PC-3 (cell line): ENCODE measurements around the gene PRDM11. TPM values are rescaled to one million over a fixed set of nuclear protein-coding genes. Genes with fewer than 3 reads are reported as not detected.

Experiments used
- ATAC-seq: fragments of 200-7000 bp; cut with Tn5 transposase; 2 replicates; pipeline ENCODE4 v1.9.1; 2020; ENCODE audit warnings: mild to moderate bottlenecking, moderate library complexity
- BruUV-seq: library from RNA; stranded (reverse); fragments of 400-500 nt; replicated peaks from 2 replicates; lab custom pipeline; 2021; lab: Mats Ljungman, UMichigan
- CTCF ChIA-PET: fragments of 300-600 bp; sonication (Branson Sonifier 250); formaldehyde crosslinking; loops from one replicate; lab custom pipeline; 2022; ENCODE audit warnings: antibody characterized with exemption; lab: Charles Lee
- POLR2A ChIA-PET: fragments of 300-600 bp; sonication (Branson Sonifier 250); formaldehyde crosslinking; loops from one replicate; lab custom pipeline; 2022; ENCODE audit warnings: antibody characterized with exemption; ENCODE audit not compliant: unreplicated experiment; lab: Charles Lee
- DNase-seq: peaks from one replicate; pipeline ENCODE4 v3.0.0-alpha.2; 2015
- H2AFZ ChIP-seq: fragments of 300-600 bp; sonication (generic); 2 replicates; pipeline ENCODE4 v1.6.0; 2016; ENCODE audit warnings: antibody characterized with exemption, low read length
- H3F3A ChIP-seq: fragments of 300-600 bp; sonication (generic); one replicate; pipeline ENCODE4 v1.6.0; 2017; ENCODE audit warnings: antibody characterized with exemption, low read length, control low read depth, mild to moderate bottlenecking; ENCODE audit not compliant: unreplicated experiment
- H3K27ac ChIP-seq: fragments of 300-600 bp; sonication (generic); 2 replicates; pipeline ENCODE4 v1.5.1; 2016; ENCODE audit warnings: mild to moderate bottlenecking, low read length
- H3K27me3 ChIP-seq: fragments of 300-600 bp; sonication (generic); 2 replicates; pipeline ENCODE4 v1.6.1; 2016; ENCODE audit warnings: low read length, mixed read lengths
- H3K36me3 ChIP-seq: fragments of 300-600 bp; sonication (generic); 2 replicates; pipeline ENCODE4 v1.6.1; 2016; ENCODE audit warnings: low read depth, mixed run types, low read length, mixed read lengths
- H3K4me1 ChIP-seq: fragments of 300-600 bp; sonication (generic); 2 replicates; pipeline ENCODE4 v1.5.1; 2016; ENCODE audit warnings: low read length; ENCODE audit not compliant: insufficient read depth
- H3K4me2 ChIP-seq: fragments of 300-600 bp; sonication (generic); 2 replicates; pipeline ENCODE4 v1.6.0; 2016; ENCODE audit warnings: low read length
- H3K4me3 ChIP-seq: fragments of 300-600 bp; sonication (generic); 2 replicates; pipeline ENCODE4 v1.5.1; 2016; ENCODE audit warnings: mild to moderate bottlenecking, low read length, mixed read lengths
- H3K79me2 ChIP-seq: fragments of 300-600 bp; sonication (generic); 2 replicates; pipeline ENCODE4 v1.6.1; 2017; ENCODE audit warnings: low read length, mixed read lengths
- H3K9ac ChIP-seq: fragments of 300-600 bp; sonication (generic); 2 replicates; pipeline ENCODE4 v1.6.0; 2016; ENCODE audit warnings: mild to moderate bottlenecking, low read length
- H3K9me2 ChIP-seq: fragments of 300-600 bp; sonication (generic); replicated peaks from 2 replicates; pipeline ENCODE4 v1.6.1; 2016; ENCODE audit warnings: mixed run types, low read length, mixed read lengths
- H3K9me3 ChIP-seq: fragments of 300-600 bp; sonication (generic); 2 replicates; pipeline ENCODE4 v1.6.1; 2016; ENCODE audit warnings: low read length, mixed read lengths
- H4K20me1 ChIP-seq: fragments of 300-600 bp; sonication (generic); 2 replicates; pipeline ENCODE4 v1.6.1; 2016; ENCODE audit warnings: low read length, mixed read lengths
- EZH2 ChIP-seq: fragments of 300-600 bp; sonication (generic); IDR thresholded peaks from one replicate; pipeline ENCODE4 v1.6.1; 2017; ENCODE audit warnings: antibody characterized with exemption, mild to moderate bottlenecking, low read length; ENCODE audit not compliant: unreplicated experiment
- EZH2phosphoT487 ChIP-seq: fragments of 300-600 bp; sonication (generic); IDR thresholded peaks from 2 replicates; pipeline ENCODE4 v1.6.1; 2018; ENCODE audit warnings: mild to moderate bottlenecking, antibody characterized with exemption, low read length, borderline replicate concordance
- intact Hi-C: fragments of 100-400 bp; cut with micrococcal nuclease; formaldehyde crosslinking; loops from 2 replicates; pipeline ENCODE4 v1.9.0; 2023
- total RNA-seq: library from RNA; depleted of rRNA; stranded (reverse); fragments of >200 nt; gene quantifications from 2 replicates; pipeline ENCODE4 v1.2.3, GENCODE V29; 2014
- TF ChIP-seq, protein P1 (sequence below): fragments of 300-600 bp; sonication (generic); conservative IDR thresholded peaks from 2 replicates; pipeline ENCODE4 v1.5.1; 2017; ENCODE audit warnings: antibody characterized with exemption, low read depth, mild to moderate bottlenecking, low read length

Gene PRDM11
- total RNA-seq, 1 experiment from 2014 or later: 5.0 TPM

DNA sequence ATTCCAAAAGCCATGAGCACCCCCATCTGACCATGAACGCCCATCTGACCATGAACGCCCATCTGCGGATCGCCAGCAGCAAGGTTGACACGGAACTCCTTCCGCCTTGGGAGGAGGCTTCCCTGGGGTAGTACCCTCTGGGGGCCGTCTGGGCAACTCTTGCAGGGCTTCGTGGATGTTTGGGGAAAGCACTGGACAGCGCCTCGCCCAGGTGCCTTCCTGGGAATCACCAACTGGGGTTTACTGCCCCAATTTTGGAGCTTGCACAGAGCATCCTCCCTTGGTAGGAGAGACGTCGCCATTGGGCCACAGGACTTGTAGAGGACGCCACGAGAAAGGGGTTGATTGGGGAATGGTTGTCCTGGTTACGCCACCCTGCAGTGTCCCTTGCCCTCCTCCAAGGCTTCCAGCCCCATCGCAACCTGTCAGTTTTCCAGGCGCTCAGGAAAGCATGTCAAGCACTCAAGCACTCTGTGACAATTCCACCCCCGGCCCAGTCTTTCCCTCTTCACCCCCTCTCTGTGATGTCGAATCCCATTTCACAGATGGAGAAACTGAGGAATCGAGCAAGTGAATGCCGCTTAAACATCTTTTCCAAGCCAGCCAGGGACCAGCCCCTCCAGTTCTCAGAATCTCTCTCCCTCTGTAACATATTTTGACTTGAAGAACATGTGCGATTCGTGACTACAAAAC lies 914 bp upstream of the PRDM11 start:
- Histone ChIP-seq H3K9me2 (no peaks in the 10 kb centered on the region), H3K4me3 (peak overlapping the region; percentile 85), H3F3A (no peaks in the 10 kb centered on the region), H3K9ac (peak overlapping the region; percentile 93; the same call in 1 of the 2 replicates), H3K36me3 (no peaks in the 10 kb centered on the region), H3K4me2 (peak overlapping the region; percentile 97), H2AFZ (peak overlapping the region; percentile 94; the same call in 1 of the 2 replicates), H3K4me1 (peaks cover 15% of the 10 kb centered on the region), H3K27me3 (no peaks in the 10 kb centered on the region), H4K20me1 (no peaks in the 10 kb centered on the region), H3K79me2 (peaks cover 31% of the 10 kb centered on the region), H3K9me3 (no peaks in the 10 kb centered on the region), H3K27ac (no peak overlapping the region)
- BruUV-seq: no TSS peak
- DNase-seq (no peak), ATAC-seq (no peak)
- TF ChIP-seq EZH2phosphoT487 (no peak), EZH2 (no peak)
- TF ChIP-seq, protein P1, sequence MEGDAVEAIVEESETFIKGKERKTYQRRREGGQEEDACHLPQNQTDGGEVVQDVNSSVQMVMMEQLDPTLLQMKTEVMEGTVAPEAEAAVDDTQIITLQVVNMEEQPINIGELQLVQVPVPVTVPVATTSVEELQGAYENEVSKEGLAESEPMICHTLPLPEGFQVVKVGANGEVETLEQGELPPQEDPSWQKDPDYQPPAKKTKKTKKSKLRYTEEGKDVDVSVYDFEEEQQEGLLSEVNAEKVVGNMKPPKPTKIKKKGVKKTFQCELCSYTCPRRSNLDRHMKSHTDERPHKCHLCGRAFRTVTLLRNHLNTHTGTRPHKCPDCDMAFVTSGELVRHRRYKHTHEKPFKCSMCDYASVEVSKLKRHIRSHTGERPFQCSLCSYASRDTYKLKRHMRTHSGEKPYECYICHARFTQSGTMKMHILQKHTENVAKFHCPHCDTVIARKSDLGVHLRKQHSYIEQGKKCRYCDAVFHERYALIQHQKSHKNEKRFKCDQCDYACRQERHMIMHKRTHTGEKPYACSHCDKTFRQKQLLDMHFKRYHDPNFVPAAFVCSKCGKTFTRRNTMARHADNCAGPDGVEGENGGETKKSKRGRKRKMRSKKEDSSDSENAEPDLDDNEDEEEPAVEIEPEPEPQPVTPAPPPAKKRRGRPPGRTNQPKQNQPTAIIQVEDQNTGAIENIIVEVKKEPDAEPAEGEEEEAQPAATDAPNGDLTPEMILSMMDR: no peak
- intact Hi-C loops: loop anchor here (1.0 kb wide), 1 partner anchor 35 kb away; no protein-coding TSS in a partner anchor
- ChIA-PET CTCF (interaction anchor here (0.5 kb wide), 1 partner anchor 35 kb away, joined by 4 read pairs; no protein-coding TSS in a partner anchor), POLR2A (interaction anchor here (0.6 kb wide), 1 partner anchor 10 kb away, joined by 3 read pairs; no protein-coding TSS in a partner anchor)

- Histone ChIP-seq H3K4me2 (peak overlapping the region; percentile 100), H3K9me2 (no peaks in the 10 kb centered on the region), H3K4me3 (peak overlapping the region; percentile 98), H3K9me3 (no peaks in the 10 kb centered on the region), H3K27me3 (no peaks in the 10 kb centered on the region), H3K9ac (peak overlapping the region; percentile 82), H3K4me1 (peaks cover 15% of the 10 kb centered on the region), H4K20me1 (no peaks in the 10 kb centered on the region), H3K36me3 (no peaks in the 10 kb centered on the region), H3K27ac (peak overlapping the region; percentile 25; the same call in 1 of the 2 replicates), H3F3A (no peaks in the 10 kb centered on the region), H3K79me2 (peaks cover 31% of the 10 kb centered on the region), H2AFZ (peak overlapping the region; percentile 97)
- ChIA-PET POLR2A (interaction anchor here (0.6 kb wide), 1 partner anchor 974 kb away, joined by 3 read pairs; no protein-coding TSS in a partner anchor), CTCF (no interaction called here)
- ATAC-seq: peak; percentile 97
- BruUV-seq: no TSS peak
- DNase-seq: peak; percentile 96
- intact Hi-C loops: no loop called here
- TF ChIP-seq, protein P1: no peak
- no peak for TF ChIP-seq EZH2
- no peak for TF ChIP-seq EZH2phosphoT487
Measured at GRCh38 chr11:45147017-45147728, 734 bp downstream of the PRDM11 start.
